ENCODE results near the gene NINJ1.
"Not testable (repeated sequence)": the region's sequence is repeated elsewhere in the genome, so short reads cannot be mapped to it uniquely, and the experiment has no call there.

NINJ1 gene

DNA sequence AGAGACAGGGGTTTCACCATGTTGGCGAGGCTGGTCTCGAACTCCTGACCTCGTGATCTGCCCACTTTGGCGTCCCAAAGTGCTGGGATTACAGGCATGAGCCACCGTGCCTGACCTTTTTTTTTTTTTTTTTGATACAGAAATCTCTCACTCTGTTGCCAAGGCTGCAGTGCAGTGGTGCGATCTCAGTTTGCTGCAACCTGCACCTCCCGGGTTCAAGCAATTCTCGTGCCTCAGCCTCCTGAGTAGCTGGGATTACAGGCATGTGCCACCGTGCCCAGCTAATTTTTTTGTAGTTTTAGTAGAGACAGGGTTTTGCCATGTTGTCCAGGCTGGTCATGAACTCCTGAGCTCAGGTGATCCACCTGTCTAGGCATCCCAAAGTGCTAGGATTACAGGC lies 16.5 kb downstream of the NINJ1 start:
- H3K27me3 Mint-ChIP-seq; ATAC-seq (replicated peaks); H3K9me3 Mint-ChIP-seq; H3K4me3 Mint-ChIP-seq; DNase-seq: not testable (repeated sequence)
- H3K36me3 Mint-ChIP-seq (ENCODE audit: insufficient read depth) = peaks cover 82% of the 10 kb centered on the region
- peak overlapping the region; percentile 86 to 97 for H3K27ac Mint-ChIP-seq
- peaks cover 22 to 38% of the 10 kb centered on the region in 2 donors for H3K4me1 Mint-ChIP-seq (ENCODE audit: low read depth in 2 of 2)

DNA sequence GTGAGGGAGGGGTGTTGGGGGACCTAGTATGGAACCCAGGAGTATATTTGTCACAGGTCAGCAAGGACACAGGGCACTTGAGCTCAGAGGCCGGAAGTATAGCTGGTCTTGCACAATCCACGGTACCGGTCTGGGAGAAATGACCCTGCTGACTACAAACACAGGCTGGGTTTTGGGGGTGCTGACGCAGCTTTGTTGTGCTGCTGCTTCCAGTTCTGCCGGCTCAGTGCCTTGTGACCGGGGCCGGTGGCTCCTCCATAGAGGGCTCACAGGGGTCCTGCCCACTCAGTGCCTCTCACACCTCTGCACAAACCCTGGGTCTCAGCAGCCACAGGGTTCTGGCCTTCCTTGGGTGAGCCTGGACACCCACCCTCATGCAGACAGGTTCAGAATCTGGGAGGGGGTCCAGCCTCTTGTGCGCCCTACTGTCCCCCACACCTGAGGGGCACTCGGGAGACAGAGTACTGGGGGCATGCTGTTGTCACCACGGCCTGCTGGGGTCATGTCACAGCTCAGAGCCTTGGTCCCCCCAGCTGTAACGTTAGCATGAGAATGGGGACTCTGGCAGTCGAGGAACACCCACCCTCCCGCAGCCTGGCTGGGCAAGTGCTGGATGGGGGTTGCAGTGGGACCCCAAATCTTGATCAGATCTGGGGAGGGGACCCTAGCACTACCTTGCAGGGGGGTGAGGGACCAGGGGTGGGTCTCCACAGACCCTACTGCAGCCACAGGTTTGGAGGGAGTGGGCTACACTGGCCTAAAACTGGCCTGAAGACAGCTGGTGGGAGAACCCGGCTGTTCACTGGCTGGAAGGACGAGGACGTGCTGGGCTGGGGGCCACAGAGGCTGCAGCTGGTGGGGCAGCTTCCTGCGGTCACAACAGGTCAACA lies 17.7 kb downstream of the NINJ1 start:
- no peak for ATAC-seq (replicated peaks)
- Mint-ChIP-seq H3K27ac (peak overlapping the region in 1 of 2 donors; percentile 97), H3K4me1 (ENCODE audit: low read depth in 2 of 2) (peaks cover 22 to 35% of the 10 kb centered on the region in 2 donors), H3K36me3 (ENCODE audit: insufficient read depth) (peaks cover 77% of the 10 kb centered on the region), H3K9me3 (no peaks in the 10 kb centered on the region), H3K4me3 (no peak overlapping the region), H3K27me3 (no peaks in the 10 kb centered on the region)
- DNase-seq = no peak

DNA sequence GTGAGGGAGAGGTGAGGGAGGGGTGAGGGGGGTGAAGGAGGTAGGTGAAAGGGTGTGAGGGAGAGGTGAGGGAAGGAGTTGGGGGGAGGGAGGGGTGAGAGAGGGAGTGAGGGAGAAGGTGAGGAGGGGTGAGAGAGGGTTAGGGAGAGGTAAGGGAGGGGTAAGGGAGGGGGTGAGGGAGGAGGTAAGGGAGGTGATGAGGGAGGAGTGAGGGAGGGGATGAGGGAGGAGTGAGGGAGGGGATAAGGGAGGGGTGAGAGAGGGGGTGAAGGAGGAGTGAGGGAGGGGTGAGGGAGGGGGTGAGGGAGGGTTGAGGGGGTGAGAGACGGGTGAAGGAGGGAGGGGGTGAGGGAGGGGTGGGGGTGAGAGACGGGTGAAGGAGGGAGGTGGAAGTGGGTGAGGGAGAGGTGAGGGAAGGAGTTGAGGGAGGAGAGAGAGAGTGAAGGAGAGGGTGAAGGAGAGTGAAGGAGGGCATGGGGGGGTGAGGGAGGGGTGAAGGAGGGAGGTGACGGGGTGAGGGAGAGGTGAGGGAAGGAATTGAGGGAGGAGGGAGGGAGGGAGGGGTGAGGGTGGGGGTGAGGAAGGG lies 18.5 kb downstream of the NINJ1 start:
- peaks cover 22 to 35% of the 10 kb centered on the region in 2 donors for H3K4me1 Mint-ChIP-seq (ENCODE audit: low read depth in 2 of 2)
- no peaks in the 10 kb centered on the region for H3K27me3 Mint-ChIP-seq
- peaks cover 77% of the 10 kb centered on the region for H3K36me3 Mint-ChIP-seq (ENCODE audit: insufficient read depth)
- no peak overlapping the region for H3K4me3 Mint-ChIP-seq
- ATAC-seq (replicated peaks) = no peak
- peak overlapping the region; percentile 83 to 97 for H3K27ac Mint-ChIP-seq
- no peak for DNase-seq
- H3K9me3 Mint-ChIP-seq = no peaks in the 10 kb centered on the region

DNA sequence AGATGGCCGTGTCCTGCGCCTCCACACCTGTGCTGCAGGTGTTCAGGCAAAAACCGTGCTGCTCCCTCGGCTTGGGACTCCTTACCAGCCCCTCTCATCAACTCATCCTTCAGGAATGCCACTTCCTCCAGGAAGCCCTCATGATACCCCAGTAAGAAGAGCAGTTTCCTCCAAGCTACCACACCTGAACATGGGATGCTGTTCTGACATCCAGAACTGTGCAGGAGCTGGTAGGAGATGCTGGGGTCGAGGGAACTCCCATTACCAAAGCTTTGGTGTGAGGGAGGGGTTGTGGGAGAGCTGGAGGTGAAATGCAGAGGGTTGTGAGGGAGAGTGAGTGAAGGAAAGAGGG lies 19.1 kb downstream of the NINJ1 start:
- ATAC-seq (replicated peaks) = no peak
- Mint-ChIP-seq H3K4me1 (ENCODE audit: low read depth in 2 of 2) (peaks cover 16 to 30% of the 10 kb centered on the region in 2 donors), H3K27ac (peak overlapping the region; percentile 76 to 83), H3K4me3 (peak overlapping the region in 1 of 2 donors; percentile 48), H3K36me3 (ENCODE audit: insufficient read depth) (peaks cover 76% of the 10 kb centered on the region), H3K27me3 (no peaks in the 10 kb centered on the region), H3K9me3 (no peaks in the 10 kb centered on the region)
- no peak for DNase-seq

DNA sequence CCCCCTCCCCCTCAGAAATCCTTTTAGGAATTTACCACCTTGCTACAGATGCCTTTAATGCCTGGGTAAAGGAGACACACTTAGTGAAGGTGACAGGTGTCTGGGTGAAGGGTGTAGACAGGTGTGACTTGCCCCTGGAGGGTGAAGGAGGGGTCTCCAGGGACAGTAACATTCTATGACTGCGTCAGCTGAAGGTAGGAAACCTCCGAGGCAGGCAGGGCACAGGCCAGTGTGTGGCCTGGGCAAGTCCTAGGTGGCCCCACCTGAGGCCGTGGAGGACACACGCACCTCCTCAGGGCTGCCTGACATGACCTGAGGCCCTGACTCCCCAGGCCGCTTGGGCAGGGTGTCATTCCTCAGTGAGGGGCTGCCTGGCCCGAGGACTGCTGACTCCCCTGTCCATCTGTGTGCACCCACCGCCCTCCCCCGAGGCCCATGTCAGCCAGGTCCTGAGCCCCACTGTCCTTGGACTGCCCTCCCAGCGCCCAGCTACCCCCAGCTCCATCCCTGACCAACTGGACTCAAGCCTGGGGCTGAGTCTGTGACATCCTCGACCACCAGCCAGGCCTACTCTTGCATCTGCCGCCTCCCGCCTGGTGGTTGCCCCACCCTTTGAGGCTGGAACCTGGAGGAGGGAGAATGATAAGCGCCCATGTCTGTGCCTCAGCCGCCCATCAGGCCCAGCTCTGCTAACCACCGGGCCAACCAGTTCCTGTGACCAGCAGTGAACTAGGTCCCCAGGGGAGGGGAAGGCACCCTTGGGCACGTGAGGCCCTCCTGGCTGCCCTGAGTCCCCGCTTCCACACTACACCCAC lies 19.7 kb downstream of the NINJ1 start:
- Mint-ChIP-seq H3K4me3 (peak overlapping the region in 1 of 2 donors; percentile 48), H3K9me3 (no peaks in the 10 kb centered on the region), H3K27me3 (no peaks in the 10 kb centered on the region), H3K36me3 (ENCODE audit: insufficient read depth) (peaks cover 76% of the 10 kb centered on the region), H3K4me1 (ENCODE audit: low read depth in 2 of 2) (peaks cover 10 to 24% of the 10 kb centered on the region in 2 donors), H3K27ac (peak overlapping the region; percentile 76 to 83)
- no peak for ATAC-seq (replicated peaks)
- DNase-seq = no peak

DNA sequence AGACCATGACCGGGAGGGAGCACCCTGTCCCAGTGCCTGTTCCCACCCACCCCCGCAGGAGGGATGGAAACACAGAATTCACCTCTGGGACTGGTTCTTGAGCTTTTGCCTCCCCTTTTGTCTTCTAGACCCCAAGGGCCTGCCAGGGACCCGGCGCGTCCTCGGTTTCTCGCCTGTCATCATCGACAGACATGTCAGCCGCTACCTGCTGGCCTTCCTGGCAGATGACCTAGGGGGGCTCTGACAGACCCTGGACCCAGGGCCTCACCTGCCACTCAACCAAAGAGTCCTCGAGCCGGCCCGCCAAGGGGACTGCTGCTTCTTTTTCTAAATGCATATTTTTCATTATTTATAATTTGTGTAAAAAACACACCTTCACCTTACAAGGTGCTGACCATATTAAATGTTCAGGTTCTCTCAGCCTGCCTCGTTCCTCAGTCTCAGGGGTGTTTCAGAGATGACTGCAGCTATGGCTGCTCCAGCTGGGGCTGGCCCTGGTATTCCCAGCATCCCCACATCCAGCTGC lies 21.1 kb downstream of the NINJ1 start:
- Mint-ChIP-seq H3K9me3 (no peaks in the 10 kb centered on the region), H3K4me3 (no peak overlapping the region), H3K36me3 (ENCODE audit: insufficient read depth) (peaks cover 72% of the 10 kb centered on the region), H3K27ac (peak overlapping the region in 1 of 2 donors; percentile 80), H3K4me1 (ENCODE audit: low read depth in 2 of 2) (peaks cover 11 to 21% of the 10 kb centered on the region in 2 donors), H3K27me3 (no peaks in the 10 kb centered on the region)
- ATAC-seq (replicated peaks) (no peak), DNase-seq (no peak)

DNA sequence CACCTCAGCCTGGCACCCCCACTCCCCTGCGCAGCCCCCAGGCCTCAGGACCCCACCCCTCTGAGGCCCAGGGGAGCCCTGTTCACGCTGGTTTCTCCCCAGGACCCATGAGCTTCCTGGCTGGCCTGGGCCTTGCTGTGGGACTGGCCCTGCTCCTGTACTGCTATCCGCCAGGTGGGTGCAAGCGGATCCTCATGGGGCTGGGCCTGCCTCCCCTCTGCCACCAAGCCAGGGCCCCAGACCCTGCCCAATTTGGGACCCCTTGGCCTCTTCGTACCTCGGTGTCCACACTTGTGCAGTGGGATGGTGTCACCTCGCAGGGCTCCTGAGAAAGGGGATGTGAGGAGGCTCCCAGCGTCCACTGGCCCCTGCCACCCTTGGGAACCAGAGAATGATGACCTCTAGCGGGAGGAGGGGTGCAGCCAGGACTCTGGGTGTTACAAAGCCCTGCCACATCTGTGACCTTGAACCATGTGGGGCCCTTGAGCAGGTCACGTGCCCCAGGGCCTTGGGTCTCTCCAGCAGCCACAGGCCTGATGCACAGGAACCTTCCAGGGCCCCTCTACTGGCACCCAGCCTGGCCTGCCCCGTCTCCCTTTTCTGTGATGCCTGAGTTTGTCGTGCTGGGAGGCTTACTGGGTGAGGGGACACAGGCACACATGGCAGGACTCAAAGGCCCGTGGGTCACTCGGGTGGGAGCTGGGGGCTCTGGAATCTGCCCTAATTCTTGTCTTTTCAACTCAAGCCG lies 21.8 kb downstream of the NINJ1 start:
- Mint-ChIP-seq H3K9me3 (no peaks in the 10 kb centered on the region), H3K36me3 (ENCODE audit: insufficient read depth) (peaks cover 66% of the 10 kb centered on the region), H3K4me1 (ENCODE audit: low read depth in 2 of 2) (peaks cover 13 to 21% of the 10 kb centered on the region in 2 donors), H3K27me3 (no peaks in the 10 kb centered on the region), H3K27ac (peak overlapping the region in 1 of 2 donors; percentile 80), H3K4me3 (no peak overlapping the region)
- DNase-seq = no peak
- ATAC-seq (replicated peaks) = no peak

DNA sequence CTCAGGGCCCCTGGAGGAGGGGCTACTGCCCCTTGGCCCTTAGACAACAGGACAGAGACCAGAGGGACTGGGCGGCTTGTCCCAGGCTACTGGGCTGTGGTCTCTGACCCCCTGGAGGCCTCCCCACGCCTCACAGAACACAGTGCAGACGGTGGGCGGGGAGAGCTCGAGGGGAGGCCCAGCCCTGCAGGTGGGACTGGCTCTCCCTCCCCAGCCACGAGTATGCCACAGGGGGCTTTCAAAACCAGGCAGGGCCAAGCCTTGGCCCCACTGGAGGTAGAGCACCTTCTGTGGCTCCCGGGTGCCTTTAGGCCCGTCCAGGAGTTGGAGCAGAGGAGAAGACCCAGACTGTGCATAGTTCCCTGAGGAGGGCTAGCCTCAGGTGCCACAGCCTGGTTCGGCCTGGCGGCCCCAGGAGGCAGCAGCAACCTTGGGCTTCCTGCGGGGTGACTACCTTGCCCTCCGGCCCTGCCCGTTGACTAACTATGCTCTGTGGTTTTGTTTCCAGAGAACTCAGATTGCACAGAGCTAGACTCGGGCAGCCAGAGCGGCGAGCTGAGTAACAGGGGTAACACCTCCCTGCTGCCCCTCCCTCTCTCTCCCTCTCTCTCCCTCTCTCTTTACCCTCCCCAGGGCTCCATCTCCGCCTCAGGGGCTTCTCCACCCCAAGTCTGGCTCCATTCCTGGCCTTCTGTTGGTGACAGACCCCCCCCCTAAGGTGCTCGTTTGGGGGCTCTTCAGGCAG lies 22.5 kb downstream of the NINJ1 start:
- no peaks in the 10 kb centered on the region for H3K27me3 Mint-ChIP-seq
- no peak for ATAC-seq (replicated peaks)
- H3K9me3 Mint-ChIP-seq = no peaks in the 10 kb centered on the region
- H3K4me1 Mint-ChIP-seq (ENCODE audit: low read depth in 2 of 2) = peaks cover 13 to 27% of the 10 kb centered on the region in 2 donors
- H3K36me3 Mint-ChIP-seq (ENCODE audit: insufficient read depth) = peaks cover 61% of the 10 kb centered on the region
- H3K27ac Mint-ChIP-seq = peak overlapping the region in 1 of 2 donors; percentile 80
- DNase-seq = no peak
- H3K4me3 Mint-ChIP-seq = no peak overlapping the region

DNA sequence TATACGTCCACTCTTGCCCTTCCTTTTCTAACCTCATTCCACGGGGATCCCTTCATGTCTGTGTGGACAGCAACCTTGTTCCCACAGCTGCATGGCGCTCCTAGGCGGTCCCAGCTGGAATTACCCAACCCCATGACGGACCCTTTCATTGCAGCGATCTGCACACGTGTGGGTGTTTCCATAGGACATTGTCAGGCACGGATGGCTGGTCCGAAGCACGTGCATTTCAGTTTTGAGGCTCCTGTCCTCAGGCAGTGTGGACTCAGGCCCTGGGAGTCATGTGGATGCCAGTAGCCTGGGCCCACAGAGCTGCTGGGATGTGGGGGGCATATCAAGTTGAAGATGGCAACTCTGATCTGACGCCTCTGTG lies 23.1 kb downstream of the NINJ1 start:
- Mint-ChIP-seq H3K4me3 (no peak overlapping the region), H3K4me1 (ENCODE audit: low read depth in 2 of 2) (peaks cover 15 to 25% of the 10 kb centered on the region in 2 donors)

DNA sequence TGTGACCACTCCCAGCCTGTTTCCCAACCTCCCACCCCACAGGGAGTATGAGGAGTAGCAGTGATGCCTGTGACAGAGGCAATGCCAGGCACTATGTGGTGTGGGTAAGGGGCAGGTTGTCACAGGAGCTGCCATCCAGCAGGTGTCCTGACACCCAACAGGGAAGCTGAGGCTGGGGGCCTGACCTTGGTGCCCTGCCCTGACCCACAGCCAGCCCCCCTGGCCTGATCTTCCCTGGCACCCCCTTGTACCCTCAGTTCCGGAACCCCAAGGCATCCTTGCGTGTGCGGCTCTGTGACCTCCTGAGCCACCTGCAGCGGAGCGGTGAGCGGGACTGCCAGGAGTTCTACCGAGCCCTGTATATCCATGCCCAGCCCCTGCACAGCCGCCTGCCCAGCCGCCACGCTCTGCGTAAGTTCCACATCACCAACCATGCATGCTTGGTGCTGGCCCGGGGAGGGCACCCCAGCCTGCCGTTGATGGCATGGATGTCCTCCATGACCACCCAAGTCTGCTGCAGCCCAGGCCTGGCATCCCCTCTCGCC lies 23.7 kb downstream of the NINJ1 start:
- H3K4me3 Mint-ChIP-seq = no peak overlapping the region
- H3K36me3 Mint-ChIP-seq (ENCODE audit: insufficient read depth) = peaks cover 60% of the 10 kb centered on the region
- H3K27me3 Mint-ChIP-seq = no peaks in the 10 kb centered on the region
- no peak overlapping the region for H3K27ac Mint-ChIP-seq
- no peaks in the 10 kb centered on the region for H3K9me3 Mint-ChIP-seq
- DNase-seq = no peak
- ATAC-seq (replicated peaks) = no peak
- peaks cover 20 to 27% of the 10 kb centered on the region in 2 donors for H3K4me1 Mint-ChIP-seq (ENCODE audit: low read depth in 2 of 2)

More for the DNA sequence above, 23.1 kb downstream of the NINJ1 start:
- ATAC-seq (replicated peaks) (no peak), DNase-seq (no peak)
- Mint-ChIP-seq H3K9me3 (no peaks in the 10 kb centered on the region), H3K27ac (peak overlapping the region in 1 of 2 donors; percentile 69), H3K27me3 (no peaks in the 10 kb centered on the region), H3K36me3 (ENCODE audit: insufficient read depth) (peaks cover 61% of the 10 kb centered on the region)

DNA sequence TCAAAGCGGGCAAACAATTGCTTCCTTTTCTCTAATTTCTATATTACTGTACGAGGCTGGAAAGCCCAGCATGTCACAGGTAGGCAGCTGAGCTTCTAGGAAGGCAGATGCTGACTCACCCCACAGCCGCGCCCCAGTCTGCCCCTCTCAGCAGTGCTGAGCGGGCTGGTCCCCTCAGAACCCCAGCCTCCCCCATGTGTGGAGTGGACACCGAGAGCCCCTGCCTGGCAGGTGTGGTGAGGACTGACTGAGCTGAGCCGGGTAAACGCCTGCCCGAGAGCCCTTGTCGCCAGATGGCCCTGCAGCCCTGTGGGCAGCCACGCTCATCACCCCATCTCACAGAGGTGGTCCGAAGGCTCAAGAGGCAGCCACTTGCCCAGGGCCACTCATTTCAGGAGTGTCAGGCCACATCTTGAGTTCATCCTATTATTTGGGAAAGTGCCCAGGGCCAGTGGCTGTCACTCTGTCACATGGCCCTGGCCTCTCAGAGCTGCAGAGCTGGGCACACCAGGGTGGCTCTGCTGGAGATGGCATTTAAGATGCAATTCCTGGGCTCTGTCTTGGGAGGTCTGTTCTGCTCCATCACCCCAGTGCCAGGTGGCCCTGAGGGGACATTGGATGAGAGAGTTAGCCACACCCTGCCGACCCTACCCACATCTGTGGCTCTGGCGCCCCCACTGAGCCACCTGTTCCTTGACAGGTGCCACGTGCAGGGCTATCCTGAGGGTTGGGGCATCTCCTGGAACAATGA lies 25.6 kb downstream of the NINJ1 start:
- Mint-ChIP-seq H3K36me3 (ENCODE audit: insufficient read depth) (peaks cover 47% of the 10 kb centered on the region), H3K4me1 (ENCODE audit: low read depth in 2 of 2) (peaks cover 24 to 25% of the 10 kb centered on the region in 2 donors), H3K27ac (peak overlapping the region in 1 of 2 donors; percentile 38), H3K27me3 (no peaks in the 10 kb centered on the region), H3K4me3 (no peak overlapping the region), H3K9me3 (no peaks in the 10 kb centered on the region)
- DNase-seq = no peak
- no peak for ATAC-seq (replicated peaks)

DNA sequence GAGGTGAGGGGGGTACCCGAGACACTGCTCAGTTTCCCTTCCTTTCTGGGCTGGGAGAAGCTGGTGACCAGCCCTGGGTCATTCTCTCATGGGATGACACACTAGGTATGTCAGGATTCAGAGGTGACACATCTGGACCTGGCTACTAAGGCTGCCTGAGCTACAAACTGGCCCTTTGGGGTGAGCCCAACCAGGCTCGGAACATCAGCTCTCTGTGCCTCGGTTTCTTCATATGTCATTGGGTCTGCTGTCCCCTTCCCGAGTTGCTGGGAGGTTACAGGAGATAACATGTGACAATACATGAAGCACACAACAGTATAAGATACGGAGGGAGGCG lies 26.3 kb downstream of the NINJ1 start:
- ATAC-seq (replicated peaks) = no peak
- H3K27ac Mint-ChIP-seq = no peak overlapping the region
- no peaks in the 10 kb centered on the region for H3K27me3 Mint-ChIP-seq
- no peaks in the 10 kb centered on the region for H3K9me3 Mint-ChIP-seq
- peaks cover 26 to 31% of the 10 kb centered on the region in 2 donors for H3K4me1 Mint-ChIP-seq (ENCODE audit: low read depth in 2 of 2)
- no peak for DNase-seq
- H3K4me3 Mint-ChIP-seq = no peak overlapping the region
- H3K36me3 Mint-ChIP-seq (ENCODE audit: insufficient read depth) = peaks cover 41% of the 10 kb centered on the region
